Measurements from ENCODE around the gene QDPR.
"Not testable (repeated sequence)": the region's sequence is repeated elsewhere in the genome, so short reads cannot be mapped to it uniquely, and the experiment has no call there.

Gene QDPR

GRCh38 chr4:17442477-17442876 is 69.4 kb downstream of the QDPR start:
- H3K4me3 ChIP-seq (ENCODE audit: low read length); H3K27me3 ChIP-seq (ENCODE audit: control insufficient read depth, insufficient read depth, low read length); H3K36me3 ChIP-seq (ENCODE audit: control insufficient read depth, insufficient read depth, low read length); H3K9ac ChIP-seq (ENCODE audit: low read length); H3K4me1 ChIP-seq (ENCODE audit: control insufficient read depth, insufficient read depth, low read length); H3K9me3 ChIP-seq (ENCODE audit: control insufficient read depth, low read length): not testable (repeated sequence)

- no peaks in the 10 kb centered on the region for H3K36me3 ChIP-seq (ENCODE audit: control insufficient read depth, insufficient read depth, low read length)
These were observed 74.5 kb downstream of the QDPR start for GRCh38 chr4:17437396-17437795.

GRCh38 chr4:17436750-17437090 is 75.2 kb downstream of the QDPR start:
- H3K36me3 ChIP-seq (ENCODE audit: control insufficient read depth, insufficient read depth, low read length) = no peaks in the 10 kb centered on the region
- no peaks in the 10 kb centered on the region for H3K27me3 ChIP-seq (ENCODE audit: control insufficient read depth, insufficient read depth, low read length)
- H3K9me3 ChIP-seq (ENCODE audit: control insufficient read depth, low read length) = no peaks in the 10 kb centered on the region
- H3K4me1 ChIP-seq (ENCODE audit: control insufficient read depth, insufficient read depth, low read length) = no peaks in the 10 kb centered on the region
- no peak overlapping the region for H3K9ac ChIP-seq (ENCODE audit: low read length)
- no peak overlapping the region for H3K4me3 ChIP-seq (ENCODE audit: low read length)

More at GRCh38 chr4:17437396-17437795, 74.5 kb downstream of the QDPR start:
- Histone ChIP-seq H3K9ac (ENCODE audit: low read length) (no peak overlapping the region), H3K27me3 (ENCODE audit: control insufficient read depth, insufficient read depth, low read length) (no peaks in the 10 kb centered on the region), H3K4me1 (ENCODE audit: control insufficient read depth, insufficient read depth, low read length) (no peaks in the 10 kb centered on the region), H3K9me3 (ENCODE audit: control insufficient read depth, low read length) (no peaks in the 10 kb centered on the region), H3K4me3 (ENCODE audit: low read length) (no peak overlapping the region)
